ENCODE measurements around the gene RRP36.

Gene RRP36

DNA sequence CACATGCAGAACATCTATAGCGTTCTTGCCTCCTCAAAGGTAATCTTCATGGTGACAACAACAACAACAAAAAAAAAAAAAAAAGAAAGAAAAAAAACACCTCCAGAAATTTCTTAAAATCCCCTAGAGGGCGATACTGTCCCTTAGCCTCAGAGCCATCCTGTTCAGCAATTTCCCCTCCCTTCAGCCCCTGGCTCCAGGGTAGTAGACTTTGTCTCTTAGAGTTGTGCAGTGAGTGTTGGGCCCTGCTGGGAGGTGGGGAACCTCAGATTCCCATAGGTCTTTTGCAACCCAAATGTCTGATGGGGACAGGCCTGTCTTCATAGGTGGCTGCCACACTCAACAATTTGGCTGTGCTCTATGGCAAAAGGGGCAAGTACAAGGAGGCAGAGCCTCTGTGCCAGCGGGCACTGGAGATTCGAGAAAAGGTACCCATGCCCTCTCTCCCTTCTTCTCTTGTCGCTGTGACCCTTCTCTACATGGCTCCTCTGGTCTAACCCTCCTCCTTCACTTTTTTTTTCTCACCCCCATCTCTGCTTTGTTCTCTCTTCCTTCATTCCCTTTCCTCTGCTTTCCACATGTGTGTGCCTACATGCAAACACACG, 48.7 kb downstream of the RRP36 start:
- DNase-seq (ENCODE audit: low read depth), result no peak

DNA sequence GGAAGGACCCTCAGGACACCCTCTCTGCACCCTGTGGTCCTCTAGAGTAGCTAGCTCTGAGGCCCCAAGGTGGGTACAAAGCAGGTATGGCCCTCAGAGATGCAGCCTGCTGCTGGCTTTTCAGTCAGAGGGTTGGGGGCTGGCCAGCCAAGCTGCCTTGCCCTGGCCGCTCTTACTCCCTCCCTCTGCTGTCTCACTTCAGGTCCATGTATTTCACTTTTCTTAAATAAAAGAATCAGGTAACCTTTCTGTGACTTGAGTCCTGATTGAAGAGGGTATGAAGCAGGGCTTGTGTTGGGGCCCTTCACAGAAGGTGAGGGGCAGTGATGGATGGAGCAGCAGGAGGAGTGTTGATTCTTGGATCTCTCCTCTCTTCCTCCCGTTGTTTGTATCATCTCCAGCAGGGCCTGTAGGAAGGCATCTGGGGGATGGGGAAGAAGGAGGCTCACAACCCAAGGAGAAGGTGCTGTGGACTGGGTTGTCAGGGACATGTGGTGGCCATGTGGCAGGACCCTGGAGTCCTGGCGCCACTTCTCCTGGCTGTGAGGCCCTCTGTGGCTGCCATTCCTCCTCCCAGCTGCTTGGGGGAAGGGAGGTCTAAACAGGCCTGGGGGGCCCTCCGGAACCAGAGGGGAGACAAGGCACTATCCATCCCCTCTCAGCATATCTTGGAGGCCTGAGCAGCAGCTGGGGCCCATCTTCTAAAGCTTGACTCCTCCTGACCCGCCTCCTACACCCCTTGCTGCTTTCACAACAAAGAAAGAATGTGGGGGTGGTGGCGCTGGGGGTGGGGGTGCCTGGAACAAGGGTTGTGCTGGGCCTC, 53.6 kb downstream of the RRP36 start:
- no peak for DNase-seq (ENCODE audit: low read depth)

DNA sequence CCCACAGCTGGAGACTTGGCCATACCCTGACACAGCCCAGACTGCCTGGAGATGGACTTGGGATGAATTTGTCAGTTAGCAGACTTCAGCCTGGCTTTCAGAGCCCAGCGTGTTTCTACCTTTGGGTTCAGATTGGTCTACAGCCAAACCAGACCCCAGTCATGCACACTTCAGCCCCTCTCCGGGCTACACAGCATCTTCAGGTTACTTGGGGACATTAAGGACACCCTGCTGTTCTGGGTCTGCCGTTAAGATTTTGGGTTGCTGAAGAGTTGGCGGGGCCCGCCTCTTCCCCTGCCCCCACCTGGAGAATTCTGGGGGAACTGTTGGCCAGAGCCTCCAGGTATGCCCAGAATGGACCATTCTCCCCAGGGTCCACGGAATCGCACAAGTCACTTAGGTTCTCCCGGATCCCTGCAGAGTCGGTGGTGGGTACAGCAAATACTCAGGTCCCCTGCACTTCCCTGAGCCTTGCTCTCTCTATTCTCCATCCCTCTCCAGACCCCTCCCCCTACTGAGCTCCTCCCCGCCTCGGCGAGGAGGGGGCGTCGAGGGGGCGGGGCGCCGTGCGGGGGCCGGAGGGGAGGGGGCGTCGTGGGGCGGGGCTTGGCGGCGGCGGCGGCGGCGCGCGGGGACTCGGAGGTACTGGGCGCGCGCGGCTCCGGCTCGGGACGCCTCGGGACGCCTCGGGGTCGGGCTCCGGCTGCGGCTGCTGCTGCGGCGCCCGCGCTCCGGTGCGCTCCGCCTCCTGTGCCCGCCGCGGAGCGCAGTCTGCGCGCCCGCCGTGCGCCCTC, 54.4 kb downstream of the RRP36 start, which contains the start of gene PTK7:
Gene PTK7 (plus strand): TSS at position 645 of the 794 bp plus-strand sequence. CDS start 175 bp downstream, outside the sequence.
- DNase-seq (ENCODE audit: low read depth), result no peak

DNA sequence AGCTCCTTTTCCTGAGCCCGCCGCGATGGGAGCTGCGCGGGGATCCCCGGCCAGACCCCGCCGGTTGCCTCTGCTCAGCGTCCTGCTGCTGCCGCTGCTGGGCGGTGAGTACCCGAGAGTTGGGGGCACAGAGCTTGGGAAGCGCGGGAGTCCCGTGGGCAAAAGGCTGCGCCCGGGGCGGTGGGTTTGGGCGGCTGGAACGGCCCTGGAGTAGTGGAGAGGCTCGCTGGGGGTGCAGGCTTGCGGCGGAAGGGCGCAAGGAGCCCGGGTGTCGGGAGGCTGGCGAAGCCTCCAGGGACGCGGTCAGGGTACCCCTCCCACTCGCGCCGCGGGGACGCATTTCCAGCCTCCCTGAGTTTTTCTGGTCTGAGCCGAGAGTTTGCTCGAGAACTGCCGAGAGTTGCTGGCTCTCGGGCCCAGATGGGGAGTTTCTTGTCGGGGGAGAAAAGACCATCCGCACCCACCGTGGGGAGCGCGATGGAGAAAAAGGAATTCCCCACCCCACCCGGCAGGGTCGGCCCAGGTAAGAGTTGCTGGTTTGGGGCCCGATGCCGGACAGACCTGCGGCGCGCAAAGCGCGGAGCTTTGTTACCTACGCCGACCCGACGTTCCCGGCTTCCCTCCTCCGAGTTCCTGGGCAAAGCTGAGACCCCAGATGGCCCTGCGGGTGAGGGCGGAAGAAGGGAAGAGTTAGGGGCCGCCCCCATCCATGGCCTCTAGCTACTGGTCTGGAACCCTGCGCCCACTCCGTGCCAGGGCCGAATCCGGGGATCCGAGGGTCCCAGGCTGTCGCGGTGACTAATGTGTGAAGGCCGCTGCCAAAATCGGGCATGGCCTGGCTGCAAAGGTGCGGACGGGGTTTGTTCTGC, 55.3 kb downstream of the RRP36 start:
- no peak for DNase-seq (ENCODE audit: low read depth)

DNA sequence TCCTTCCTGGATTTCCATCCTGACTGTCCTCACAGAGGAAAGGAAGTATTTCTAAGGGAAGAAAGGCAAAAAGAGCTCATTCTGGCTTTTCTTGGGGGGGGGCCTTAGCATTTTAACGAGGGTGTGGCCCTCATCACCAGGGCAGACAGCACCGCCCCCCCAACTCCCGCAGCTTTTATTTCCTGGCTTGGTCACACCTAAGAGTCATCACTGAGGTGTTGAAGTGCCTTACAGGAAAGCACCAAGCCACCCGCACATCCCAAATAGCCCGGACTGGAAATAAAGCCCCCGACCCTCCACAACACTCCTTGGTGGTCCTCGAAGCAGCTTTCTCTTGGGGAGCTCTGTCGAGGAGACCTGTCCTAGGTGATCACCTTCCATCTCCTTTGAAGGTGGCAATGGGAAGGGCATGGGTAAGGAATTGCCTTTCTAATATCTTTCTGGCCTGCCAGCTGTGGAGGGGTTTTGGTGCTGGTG, 55.9 kb downstream of the RRP36 start:
- DNase-seq (ENCODE audit: low read depth), result no peak

DNA sequence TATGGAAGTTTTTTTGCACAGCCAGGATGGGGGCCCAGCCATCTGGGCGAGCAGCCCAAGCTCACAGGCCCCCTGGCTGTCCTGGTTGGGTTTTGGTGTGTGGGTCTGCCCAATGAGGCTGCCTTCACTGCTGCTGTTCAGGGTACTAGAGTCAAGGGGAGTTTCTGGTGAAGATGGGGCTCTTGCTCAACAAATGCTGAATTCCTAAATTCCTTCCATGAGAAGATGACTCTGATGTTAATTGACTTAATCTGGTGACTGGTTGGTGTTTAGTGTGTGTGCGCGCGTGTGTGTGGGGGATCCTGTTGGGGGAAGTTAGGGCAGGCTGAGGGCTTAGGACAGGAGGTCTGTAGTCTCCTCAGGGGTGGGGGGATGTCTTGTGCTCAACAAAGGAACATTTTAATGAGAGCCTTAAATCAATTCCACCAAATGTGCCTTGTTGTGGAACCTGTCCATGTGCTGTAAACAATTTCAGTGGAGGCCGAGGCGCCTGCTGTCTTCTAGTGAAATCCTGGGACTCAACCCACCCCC, 56.6 kb downstream of the RRP36 start:
- DNase-seq (ENCODE audit: low read depth), result no peak

DNA sequence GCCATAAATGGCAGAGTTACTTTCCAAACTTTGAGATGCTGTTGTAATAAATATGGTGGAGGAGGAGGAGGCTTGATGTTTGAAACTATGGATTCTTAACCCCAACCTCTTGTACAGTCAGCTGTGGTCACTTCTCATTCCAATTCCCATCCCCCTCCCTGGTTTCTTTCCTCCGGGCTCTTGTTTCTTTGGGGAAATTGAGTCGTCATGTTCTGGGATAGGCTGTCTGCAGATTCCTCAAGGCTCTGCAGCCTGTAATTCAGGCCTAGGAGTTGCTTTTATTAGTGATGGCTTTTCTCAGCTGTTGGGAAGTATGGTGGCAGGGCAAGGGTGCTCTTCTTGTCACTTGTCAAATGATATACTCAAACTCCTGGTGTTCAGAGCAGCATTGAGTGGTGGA, 57.3 kb downstream of the RRP36 start:
- no peak for DNase-seq (ENCODE audit: low read depth)
